Activated CD4-positive, alpha-beta T cell treated with anti-CD3 and anti-CD28 coated beads, Interleukin-2, amount 10 ng/mL, durations not matched to agents 7 days and 5 days (primary cell): ENCODE results near the gene HACE1. TPM values are rescaled to one million over a fixed set of nuclear protein-coding genes. Genes with fewer than 3 reads are reported as not detected.
"Not testable (repeated sequence)": the region's sequence is repeated elsewhere in the genome, so short reads cannot be mapped to it uniquely, and the experiment has no call there.

Experiments
- CTCF ChIA-PET: fragments of 350-600 bp; sonication (Branson Sonifier 250); formaldehyde crosslinking; loops from one replicate; lab custom pipeline; 2021; ENCODE audit warnings: antibody characterized with exemption; lab: Charles Lee
- POLR2A ChIA-PET: fragments of 350-600 bp; sonication (Branson Sonifier 250); formaldehyde crosslinking; loops from one replicate; lab custom pipeline; 2021; ENCODE audit warnings: antibody characterized with exemption; lab: Charles Lee
- DNase-seq: peaks from one replicate; pipeline ENCODE4 v3.0.0-alpha.2; 2020
- H3K27ac Mint-ChIP-seq: one replicate; pipeline ENCODE4 v1.8.0; 2021; ENCODE audit warnings: mild to moderate bottlenecking, moderate library complexity, mixed read lengths
- H3K27me3 Mint-ChIP-seq: one replicate; pipeline ENCODE4 v1.8.0; 2021; ENCODE audit warnings: mixed read lengths
- H3K36me3 Mint-ChIP-seq: one replicate; pipeline ENCODE4 v1.8.0; 2021; ENCODE audit warnings: low read depth, mixed read lengths
- H3K4me1 Mint-ChIP-seq: one replicate; pipeline ENCODE4 v1.8.0; 2021; ENCODE audit warnings: mixed read lengths
- H3K4me3 Mint-ChIP-seq: one replicate; pipeline ENCODE4 v1.8.0; 2021; ENCODE audit warnings: mild to moderate bottlenecking, moderate library complexity, mixed read lengths
- H3K9me3 Mint-ChIP-seq: one replicate; pipeline ENCODE4 v1.8.0; 2021; ENCODE audit warnings: mixed read lengths
- total RNA-seq, 2 experiments: library from RNA; stranded (reverse); gene quantifications; one replicate each; pipeline ENCODE4 v1.2.3, GENCODE V29; 2021

The HACE1 gene
- total RNA-seq, 2 experiments from 2014 or later, result 11.9 to 13.1 TPM

GRCh38 chr6:104754788-104755409 is 104.8 kb downstream of the HACE1 start:
- Mint-ChIP-seq H3K27me3 (no peaks in the 10 kb centered on the region), H3K27ac (no peak overlapping the region), H3K9me3 (peaks cover 32% of the 10 kb centered on the region), H3K4me1 (peaks cover 2% of the 10 kb centered on the region), H3K4me3 (no peak overlapping the region), H3K36me3 (peaks cover 42% of the 10 kb centered on the region)
- ChIA-PET CTCF (no interaction called here), POLR2A (no interaction called here)
- no peak for DNase-seq

GRCh38 chr6:104753251-104753650 is 106.5 kb downstream of the HACE1 start:
- Mint-ChIP-seq H3K36me3 (peaks cover 42% of the 10 kb centered on the region), H3K27ac (no peak overlapping the region), H3K27me3 (no peaks in the 10 kb centered on the region), H3K4me3 (no peak overlapping the region), H3K9me3 (peaks cover 27% of the 10 kb centered on the region), H3K4me1 (peaks cover 2% of the 10 kb centered on the region)
- CTCF ChIA-PET, result no interaction called here
- POLR2A ChIA-PET, result no interaction called here
- no peak for DNase-seq

- DNase-seq, result no peak
- Mint-ChIP-seq H3K9me3 (peaks cover 13% of the 10 kb centered on the region), H3K27me3 (no peaks in the 10 kb centered on the region), H3K27ac (no peak overlapping the region), H3K36me3 (peaks cover 20% of the 10 kb centered on the region), H3K4me3 (no peak overlapping the region), H3K4me1 (no peaks in the 10 kb centered on the region)
- CTCF ChIA-PET, result no interaction called here
- POLR2A ChIA-PET, result no interaction called here
These were observed 109.3 kb downstream of the HACE1 start for GRCh38 chr6:104750449-104750848.

- H3K9me3 Mint-ChIP-seq, DNase-seq, H3K4me1 Mint-ChIP-seq, CTCF ChIA-PET, H3K27me3 Mint-ChIP-seq, POLR2A ChIA-PET, H3K36me3 Mint-ChIP-seq, H3K4me3 Mint-ChIP-seq, H3K27ac Mint-ChIP-seq: not testable (repeated sequence)
These were observed 120.6 kb downstream of the HACE1 start for GRCh38 chr6:104739124-104739523.

GRCh38 chr6:104737567-104737966 is 122.2 kb downstream of the HACE1 start:
- H3K4me1 Mint-ChIP-seq, H3K9me3 Mint-ChIP-seq, H3K36me3 Mint-ChIP-seq, H3K27ac Mint-ChIP-seq, H3K4me3 Mint-ChIP-seq, H3K27me3 Mint-ChIP-seq, DNase-seq, POLR2A ChIA-PET: not testable (repeated sequence)
- CTCF ChIA-PET, result interaction anchor here (0.6 kb wide), 1 partner anchor 729 kb away, joined by 3 read pairs; no protein-coding TSS in a partner anchor

GRCh38 chr6:104736545-104736944 is 123.2 kb downstream of the HACE1 start:
- H3K4me1 Mint-ChIP-seq, result no peaks in the 10 kb centered on the region
- CTCF ChIA-PET, result no interaction called here
- DNase-seq, result no peak
- no peak overlapping the region for H3K4me3 Mint-ChIP-seq
- POLR2A ChIA-PET, result no interaction called here
- no peak overlapping the region for H3K27ac Mint-ChIP-seq
- peaks cover 6% of the 10 kb centered on the region for H3K36me3 Mint-ChIP-seq
- H3K9me3 Mint-ChIP-seq, result no peaks in the 10 kb centered on the region
- H3K27me3 Mint-ChIP-seq, result no peaks in the 10 kb centered on the region

- Mint-ChIP-seq H3K4me1 (no peaks in the 10 kb centered on the region), H3K27me3 (no peaks in the 10 kb centered on the region), H3K4me3 (no peak overlapping the region), H3K9me3 (no peaks in the 10 kb centered on the region), H3K36me3 (peaks cover 2% of the 10 kb centered on the region), H3K27ac (no peak overlapping the region)
- ChIA-PET POLR2A (no interaction called here), CTCF (no interaction called here)
- DNase-seq, result no peak
These were observed 129.3 kb downstream of the HACE1 start for GRCh38 chr6:104730450-104730849.

- CTCF ChIA-PET, result no interaction called here
These were observed 130.3 kb downstream of the HACE1 start for GRCh38 chr6:104729433-104729832.

GRCh38 chr6:104728448-104728847 is 131.3 kb downstream of the HACE1 start:
- H3K4me3 Mint-ChIP-seq, result no peak overlapping the region
- H3K27me3 Mint-ChIP-seq, result no peaks in the 10 kb centered on the region
- no peaks in the 10 kb centered on the region for H3K4me1 Mint-ChIP-seq
- H3K36me3 Mint-ChIP-seq, result peaks cover 2% of the 10 kb centered on the region
- no peak overlapping the region for H3K27ac Mint-ChIP-seq
- POLR2A ChIA-PET, result no interaction called here
- H3K9me3 Mint-ChIP-seq, result no peaks in the 10 kb centered on the region
- DNase-seq, result no peak
- CTCF ChIA-PET, result interaction anchor here (0.9 kb wide), 1 partner anchor 23 kb away, joined by 3 read pairs; no protein-coding TSS in a partner anchor

More at GRCh38 chr6:104729433-104729832, 130.3 kb downstream of the HACE1 start:
- H3K4me1 Mint-ChIP-seq, result no peaks in the 10 kb centered on the region
- H3K9me3 Mint-ChIP-seq, result no peaks in the 10 kb centered on the region
- peaks cover 2% of the 10 kb centered on the region for H3K36me3 Mint-ChIP-seq
- no peak for DNase-seq
- POLR2A ChIA-PET, result no interaction called here
- H3K27me3 Mint-ChIP-seq, result no peaks in the 10 kb centered on the region
- no peak overlapping the region for H3K4me3 Mint-ChIP-seq
- no peak overlapping the region for H3K27ac Mint-ChIP-seq

- Mint-ChIP-seq H3K36me3 (no peaks in the 10 kb centered on the region), H3K27me3 (no peaks in the 10 kb centered on the region), H3K9me3 (no peaks in the 10 kb centered on the region), H3K4me3 (no peak overlapping the region), H3K27ac (no peak overlapping the region), H3K4me1 (no peaks in the 10 kb centered on the region)
- CTCF ChIA-PET, result no interaction called here
- POLR2A ChIA-PET, result no interaction called here
- no peak for DNase-seq
These were observed 141.0 kb downstream of the HACE1 start for GRCh38 chr6:104718672-104719071.

GRCh38 chr6:104716858-104717257 is 142.9 kb downstream of the HACE1 start:
- Mint-ChIP-seq H3K27ac (no peak overlapping the region), H3K9me3 (peaks cover 1% of the 10 kb centered on the region), H3K4me3 (no peak overlapping the region), H3K4me1 (no peaks in the 10 kb centered on the region), H3K36me3 (no peaks in the 10 kb centered on the region), H3K27me3 (no peaks in the 10 kb centered on the region)
- CTCF ChIA-PET, result no interaction called here
- POLR2A ChIA-PET, result no interaction called here
- no peak for DNase-seq

- no peak overlapping the region for H3K4me3 Mint-ChIP-seq
- H3K4me1 Mint-ChIP-seq, result no peaks in the 10 kb centered on the region
- no peaks in the 10 kb centered on the region for H3K27me3 Mint-ChIP-seq
- DNase-seq, result no peak
- CTCF ChIA-PET, result interaction anchor here (0.8 to 1.6 kb wide), 2 partner anchors 14 to 59 kb away, joined by 3 read pairs; no protein-coding TSS in a partner anchor
- no peak overlapping the region for H3K27ac Mint-ChIP-seq
- peaks cover 1% of the 10 kb centered on the region for H3K9me3 Mint-ChIP-seq
- POLR2A ChIA-PET, result no interaction called here
- H3K36me3 Mint-ChIP-seq, result no peaks in the 10 kb centered on the region
These were observed 144.9 kb downstream of the HACE1 start for GRCh38 chr6:104714796-104715195.

GRCh38 chr6:104713982-104714381 is 145.7 kb downstream of the HACE1 start:
- no peak for DNase-seq
- H3K9me3 Mint-ChIP-seq, result peaks cover 7% of the 10 kb centered on the region
- no peak overlapping the region for H3K4me3 Mint-ChIP-seq
- ChIA-PET CTCF (interaction anchor here (1.6 kb wide), 1 partner anchor 59 kb away, joined by 3 read pairs; no protein-coding TSS in a partner anchor), POLR2A (no interaction called here)
- H3K36me3 Mint-ChIP-seq, result no peaks in the 10 kb centered on the region
- H3K27ac Mint-ChIP-seq, result no peak overlapping the region
- H3K4me1 Mint-ChIP-seq, result no peaks in the 10 kb centered on the region
- H3K27me3 Mint-ChIP-seq, result no peaks in the 10 kb centered on the region

- no peak overlapping the region for H3K27ac Mint-ChIP-seq
- no peaks in the 10 kb centered on the region for H3K27me3 Mint-ChIP-seq
- peaks cover 10% of the 10 kb centered on the region for H3K9me3 Mint-ChIP-seq
- H3K4me1 Mint-ChIP-seq, result peaks cover 2% of the 10 kb centered on the region
- CTCF ChIA-PET, result no interaction called here
- POLR2A ChIA-PET, result no interaction called here
- DNase-seq, result no peak
- no peak overlapping the region for H3K4me3 Mint-ChIP-seq
- H3K36me3 Mint-ChIP-seq, result peaks cover 5% of the 10 kb centered on the region
These were observed 148.3 kb downstream of the HACE1 start for GRCh38 chr6:104711371-104711770.
